Measurements from ENCODE around the gene LRTM2. TPM values are rescaled to one million over a fixed set of nuclear protein-coding genes. Genes with fewer than 3 reads are reported as not detected.

Gene LRTM2
- total and polyA plus RNA-seq, 5 experiments from 2014 or later: 0.13 TPM; not detected in 4

GRCh38 chr12:1792406-1792805 is 28.0 kb upstream of the LRTM2 start:
- Mint-ChIP-seq H3K27ac (peak overlapping the region in 2 of 10 donors; percentile 64 to 76), H3K36me3 (peaks cover 0 to 2% (median 0%) of the 10 kb centered on the region in 3 donors), H3K4me3 (peak overlapping the region in 2 of 10 donors; percentile 36 to 59), H3K9me3 (no peaks in the 10 kb centered on the region), H3K27me3 (no peaks in the 10 kb centered on the region), H3K4me1 (peaks cover 14 to 30% (median 27%) of the 10 kb centered on the region in 4 donors)
- DNase-seq (peak in 1 of 10 donors; percentile 24), ATAC-seq (no peak)
- POLR2A ChIA-PET: interaction anchor here (1.9 to 5.0 kb wide), 2 partner anchors 139 to 148 kb away, joined by 10 to 57 read pairs; no protein-coding TSS in a partner anchor

DNA sequence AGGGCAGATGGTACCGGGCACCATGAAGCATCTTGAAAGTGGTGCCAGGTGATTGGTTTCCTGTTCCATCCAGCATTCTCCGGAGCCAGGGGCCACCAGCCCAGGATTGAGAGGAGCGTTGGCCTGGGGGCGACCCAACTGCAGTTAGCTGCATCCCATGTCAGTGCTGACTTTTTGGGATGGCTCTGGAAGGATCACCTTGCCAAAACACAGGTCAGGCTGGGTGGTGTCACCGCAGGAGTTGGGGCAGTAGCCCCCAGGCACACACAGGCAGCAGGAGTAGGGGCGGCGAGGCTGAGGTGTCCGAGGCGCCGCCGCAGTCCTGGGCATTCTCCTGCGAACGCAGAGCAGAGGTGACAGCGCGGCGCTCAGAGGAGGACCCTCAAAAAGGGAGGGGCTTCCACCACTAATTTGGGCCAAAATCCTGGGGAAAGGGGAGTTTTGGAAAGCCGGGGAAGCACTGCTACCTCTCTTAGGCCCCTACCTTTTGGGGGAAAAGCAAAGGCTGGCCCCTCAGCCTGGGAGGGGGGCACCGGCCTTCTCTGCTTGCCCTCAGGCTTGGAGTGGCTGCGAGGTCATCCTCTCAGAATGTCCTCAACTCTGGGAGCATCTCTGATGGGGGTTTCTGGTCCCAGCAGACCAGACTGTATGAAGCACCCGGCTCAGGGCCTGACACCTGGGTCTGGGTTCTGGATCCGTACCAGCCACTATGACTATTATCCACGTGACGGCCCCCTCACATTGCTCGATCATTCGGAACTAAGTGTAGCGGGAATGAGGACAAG is 26.7 kb upstream of the LRTM2 start:
- Mint-ChIP-seq H3K4me1 (peaks cover 16 to 33% (median 27%) of the 10 kb centered on the region in 4 donors), H3K36me3 (no peaks in the 10 kb centered on the region), H3K4me3 (peak overlapping the region in 1 of 10 donors; percentile 24), H3K27me3 (no peaks in the 10 kb centered on the region), H3K27ac (peak overlapping the region in 1 of 10 donors; percentile 25), H3K9me3 (no peaks in the 10 kb centered on the region)
- DNase-seq (peak in 1 of 10 donors; percentile 43), ATAC-seq (no peak)
- POLR2A ChIA-PET: interaction anchor here (4.1 to 5.0 kb wide), 2 partner anchors 140 to 147 kb away, joined by 57 read pairs; no protein-coding TSS in a partner anchor

DNA sequence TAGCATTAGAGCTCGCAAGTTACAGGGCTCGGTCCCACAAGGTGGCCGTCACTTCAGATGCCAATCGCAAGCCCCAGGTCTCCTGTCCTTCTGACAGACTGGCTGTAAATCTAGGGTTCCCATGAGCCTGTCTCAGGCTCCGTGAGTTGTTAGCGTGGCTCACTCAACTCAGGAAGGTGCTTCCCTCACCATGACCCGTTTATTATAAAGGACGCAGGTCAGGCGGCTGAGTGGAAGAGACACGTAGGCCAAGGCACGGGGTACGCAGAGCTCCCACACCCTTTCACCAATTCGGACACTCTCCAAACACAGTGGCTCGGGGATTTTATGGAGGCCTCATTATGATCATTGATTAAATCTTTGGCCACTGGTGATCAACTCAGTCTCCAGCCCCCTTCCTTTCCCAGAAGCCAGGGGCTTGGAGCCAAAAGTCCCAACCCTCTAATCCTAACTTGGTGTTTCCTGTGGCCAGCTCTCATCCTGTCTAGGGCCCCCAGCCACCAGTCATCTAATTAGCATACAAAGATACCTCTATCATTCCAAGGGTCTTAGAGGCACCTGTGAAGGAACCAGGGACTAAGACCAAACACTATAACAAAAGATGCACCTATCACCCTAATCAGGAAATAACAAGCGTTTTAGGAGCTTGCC is 25.8 kb upstream of the LRTM2 start:
- peak overlapping the region in 3 of 10 donors; percentile 4 to 52 (median 38) for H3K4me3 Mint-ChIP-seq
- POLR2A ChIA-PET: interaction anchor here (1.4 to 4.5 kb wide), 5 partner anchors 121 to 146 kb away, joined by 4 to 57 read pairs (median 13); no protein-coding TSS in a partner anchor

DNA sequence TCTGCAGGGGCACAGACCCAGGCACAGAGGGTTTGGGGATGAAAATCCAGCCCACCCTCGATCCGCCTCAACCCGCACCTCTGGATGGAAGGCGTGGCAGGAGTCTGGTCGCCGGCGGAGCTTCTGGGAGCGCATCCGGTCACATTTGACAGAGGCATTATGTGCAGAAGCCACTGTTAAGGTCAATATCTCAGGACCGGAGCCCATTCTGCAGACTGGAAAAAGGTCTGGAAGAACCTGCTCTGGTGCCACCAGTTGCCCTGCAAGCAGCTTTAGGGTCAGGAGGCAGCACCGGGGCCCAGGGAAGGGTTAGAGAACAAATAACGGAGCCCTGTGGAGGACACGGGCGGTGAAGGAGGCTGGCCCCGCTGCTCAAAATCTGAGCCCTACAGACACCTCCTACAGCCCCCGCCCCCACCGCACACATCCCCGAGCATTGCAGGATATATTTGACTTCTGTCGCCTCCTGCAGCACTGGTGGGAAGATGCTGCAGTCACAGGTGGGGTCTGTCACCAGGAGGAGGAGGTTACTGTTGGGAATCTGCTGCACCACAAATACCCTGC is 25.1 kb upstream of the LRTM2 start:
- Mint-ChIP-seq H3K4me3 (peak overlapping the region in 8 of 10 donors; percentile 43 to 92 (median 76)), H3K9me3 (no peaks in the 10 kb centered on the region), H3K4me1 (peaks cover 18 to 33% (median 26%) of the 10 kb centered on the region in 4 donors), H3K36me3 (no peaks in the 10 kb centered on the region), H3K27me3 (no peaks in the 10 kb centered on the region), H3K27ac (peak overlapping the region in 7 of 10 donors; percentile 7 to 94 (median 86))
- POLR2A ChIA-PET: interaction anchor here (0.6 to 4.5 kb wide), 9 partner anchors 120 to 209 kb away, joined by 3 to 57 read pairs (median 4); partner anchors contain the start of gene DCP1B
- DNase-seq (peak in 1 of 10 donors; percentile 53), ATAC-seq (no peak)

More for the DNA sequence above, 25.8 kb upstream of the LRTM2 start:
- no peaks in the 10 kb centered on the region for H3K27me3 Mint-ChIP-seq
- peaks cover 18 to 35% (median 27%) of the 10 kb centered on the region in 4 donors for H3K4me1 Mint-ChIP-seq
- DNase-seq (no peak), ATAC-seq (no peak)
- peak overlapping the region in 1 of 10 donors; percentile 19 for H3K27ac Mint-ChIP-seq
- no peaks in the 10 kb centered on the region for H3K9me3 Mint-ChIP-seq
- H3K36me3 Mint-ChIP-seq: no peaks in the 10 kb centered on the region

GRCh38 chr12:1795785-1796514 is 24.4 kb upstream of the LRTM2 start:
- POLR2A ChIA-PET: interaction anchor here (0.6 to 4.5 kb wide), 11 partner anchors 12 to 208 kb away, joined by 3 to 57 read pairs (median 4); partner anchors contain the start of gene DCP1B
- no peaks in the 10 kb centered on the region for H3K27me3 Mint-ChIP-seq
- peak; percentile 92 to 94 for ATAC-seq
- H3K36me3 Mint-ChIP-seq: no peaks in the 10 kb centered on the region
- H3K27ac Mint-ChIP-seq: peak overlapping the region; percentile 61 to 96 (median 94)
- H3K4me1 Mint-ChIP-seq: peaks cover 16 to 26% (median 20%) of the 10 kb centered on the region in 4 donors
- H3K4me3 Mint-ChIP-seq: peak overlapping the region; percentile 80 to 95 (median 92)
- no peaks in the 10 kb centered on the region for H3K9me3 Mint-ChIP-seq
- peak; percentile 88 to 97 (median 92) for DNase-seq

- peaks cover 11 to 20% (median 14%) of the 10 kb centered on the region in 4 donors for H3K4me1 Mint-ChIP-seq
- H3K27me3 Mint-ChIP-seq: no peaks in the 10 kb centered on the region
- ATAC-seq (peak; percentile 42 to 53), DNase-seq (peak in 8 of 10 donors; percentile 29 to 70 (median 48))
- H3K4me3 Mint-ChIP-seq: peak overlapping the region; percentile 83 to 95 (median 92)
- H3K36me3 Mint-ChIP-seq: no peaks in the 10 kb centered on the region
- POLR2A ChIA-PET: interaction anchor here (1.0 to 4.5 kb wide), 9 partner anchors 11 to 162 kb away, joined by 3 to 57 read pairs (median 5); no protein-coding TSS in a partner anchor
- no peaks in the 10 kb centered on the region for H3K9me3 Mint-ChIP-seq
- H3K27ac Mint-ChIP-seq: peak overlapping the region; percentile 61 to 96 (median 94)
These were observed 23.8 kb upstream of the LRTM2 start for GRCh38 chr12:1796515-1797010.

GRCh38 chr12:1797011-1797901 is 23.1 kb upstream of the LRTM2 start:
- no peaks in the 10 kb centered on the region for H3K27me3 Mint-ChIP-seq
- peak overlapping the region; percentile 31 to 94 (median 74) for H3K27ac Mint-ChIP-seq
- no peaks in the 10 kb centered on the region for H3K9me3 Mint-ChIP-seq
- H3K4me3 Mint-ChIP-seq: peak overlapping the region; percentile 71 to 93 (median 85)
- H3K36me3 Mint-ChIP-seq: no peaks in the 10 kb centered on the region
- peaks cover 6 to 13% (median 9%) of the 10 kb centered on the region in 4 donors for H3K4me1 Mint-ChIP-seq
- POLR2A ChIA-PET: interaction anchor here (1.0 to 4.5 kb wide), 8 partner anchors 11 to 203 kb away, joined by 3 to 57 read pairs (median 6); partner anchors contain the start of gene FBXL14
- ATAC-seq: peak; percentile 10 to 32
- peak in 9 of 10 donors; percentile 31 to 74 (median 47) for DNase-seq

DNA sequence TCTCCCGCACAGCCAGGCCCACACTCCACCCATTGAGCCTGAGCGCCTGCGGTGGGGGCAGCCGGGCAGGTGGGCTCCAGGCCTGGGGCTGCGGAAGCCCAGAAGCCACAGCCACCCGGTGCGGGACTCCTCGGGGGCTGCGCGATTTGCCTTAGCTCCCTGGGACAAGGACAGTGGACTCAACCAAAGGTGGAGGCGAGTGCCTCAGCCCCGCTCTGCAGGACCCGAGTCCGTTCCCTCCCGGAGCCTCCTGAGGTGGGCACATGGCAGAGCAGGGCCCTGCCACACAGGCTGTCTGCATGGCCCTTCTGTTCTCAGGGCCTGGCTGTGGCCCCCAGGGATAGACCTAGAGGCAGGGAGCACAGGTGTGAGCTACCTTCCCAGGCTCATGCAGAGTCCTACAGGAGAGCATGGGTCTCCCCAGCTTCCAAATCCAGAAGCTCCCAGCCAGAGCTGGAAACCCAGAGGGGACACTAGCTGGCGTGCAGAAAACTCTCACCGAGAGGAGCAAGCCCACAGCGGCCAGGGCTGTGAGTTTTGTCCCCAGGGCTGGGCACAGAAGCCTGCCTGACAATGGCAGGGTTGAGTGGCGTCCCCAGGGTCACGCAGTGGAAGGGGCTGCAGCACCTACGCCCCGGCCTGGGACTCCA is 22.2 kb upstream of the LRTM2 start:
- POLR2A ChIA-PET: interaction anchor here (1.3 to 4.5 kb wide), 3 partner anchors 136 to 204 kb away, joined by 6 to 57 read pairs (median 13); partner anchors contain the start of gene FBXL14
- Mint-ChIP-seq H3K9me3 (no peaks in the 10 kb centered on the region), H3K4me3 (peak overlapping the region in 6 of 10 donors; percentile 19 to 51 (median 34)), H3K4me1 (peaks cover 6 to 13% (median 8%) of the 10 kb centered on the region in 4 donors), H3K36me3 (no peaks in the 10 kb centered on the region), H3K27me3 (no peaks in the 10 kb centered on the region), H3K27ac (peak overlapping the region in 7 of 10 donors; percentile 58 to 94 (median 69))
- ATAC-seq: no peak
- peak in 1 of 10 donors; percentile 61 for DNase-seq

GRCh38 chr12:1798641-1799020 is 21.7 kb upstream of the LRTM2 start:
- peak in 1 of 10 donors; percentile 41 for DNase-seq
- H3K27me3 Mint-ChIP-seq: no peaks in the 10 kb centered on the region
- peaks cover 6 to 13% (median 8%) of the 10 kb centered on the region in 4 donors for H3K4me1 Mint-ChIP-seq
- ATAC-seq: no peak
- H3K36me3 Mint-ChIP-seq: no peaks in the 10 kb centered on the region
- POLR2A ChIA-PET: interaction anchor here (4.5 kb wide), 1 partner anchor 137 kb away, joined by 13 read pairs; no protein-coding TSS in a partner anchor
- H3K9me3 Mint-ChIP-seq: no peaks in the 10 kb centered on the region
- H3K27ac Mint-ChIP-seq: peak overlapping the region in 6 of 10 donors; percentile 47 to 93 (median 68)
- H3K4me3 Mint-ChIP-seq: peak overlapping the region in 1 of 10 donors; percentile 0

Data from naive thymus-derived CD8-positive, alpha-beta T cell (primary cell).